HFFc6 (cell line): ENCODE measurements around the gene EML6. TPM values are rescaled to one million over a fixed set of nuclear protein-coding genes. Genes with fewer than 3 reads are reported as not detected.

Experiments used
- DNase-seq: peaks from one replicate; pipeline ENCODE4 v3.0.0-alpha.2; 2018
- H3K27ac Mint-ChIP-seq: 2 replicates; pipeline ENCODE4 v1.8.0; 2020; ENCODE audit warnings: mild to moderate bottlenecking, mixed read lengths
- H3K27me3 Mint-ChIP-seq: 2 replicates; pipeline ENCODE4 v1.8.0; 2021; ENCODE audit warnings: mild to moderate bottlenecking, moderate library complexity, mixed read lengths; ENCODE audit not compliant: insufficient read depth
- H3K36me3 Mint-ChIP-seq: 2 replicates; pipeline ENCODE4 v1.8.0; 2021; ENCODE audit warnings: low read depth, mixed read lengths
- H3K4me1 Mint-ChIP-seq: 2 replicates; pipeline ENCODE4 v1.8.0; 2020; ENCODE audit warnings: low read depth, mixed read lengths
- H3K4me3 Mint-ChIP-seq: 2 replicates; pipeline ENCODE4 v1.8.0; 2020; ENCODE audit warnings: mild to moderate bottlenecking, moderate library complexity, mixed read lengths
- H3K9me3 Mint-ChIP-seq: 2 replicates; pipeline ENCODE4 v1.8.0; 2020; ENCODE audit warnings: mild to moderate bottlenecking, mixed read lengths
- total RNA-seq, 6 experiments: library from RNA; stranded (reverse); fragmentation: NEBNext Ultra II Directional; extraction: Animal tissue kit (Norgen Biotek cat#: 25700); gene quantifications; 2 replicates in 1 of 6; 3 replicates in 5 of 6; pipeline ENCODE4 v1.2.3, GENCODE V29; 2021
- TF ChIP-seq, protein P1 (sequence below): fragments of 200-600 bp; sonication (generic); IDR thresholded peaks from 2 replicates; pipeline ENCODE4 v1.5.0; 2021; ENCODE audit warnings: antibody characterized with exemption, mild to moderate bottlenecking

Gene EML6
- total RNA-seq, 6 experiments from 2014 or later, result 0.05 to 0.37 (median 0.25) TPM

DNA sequence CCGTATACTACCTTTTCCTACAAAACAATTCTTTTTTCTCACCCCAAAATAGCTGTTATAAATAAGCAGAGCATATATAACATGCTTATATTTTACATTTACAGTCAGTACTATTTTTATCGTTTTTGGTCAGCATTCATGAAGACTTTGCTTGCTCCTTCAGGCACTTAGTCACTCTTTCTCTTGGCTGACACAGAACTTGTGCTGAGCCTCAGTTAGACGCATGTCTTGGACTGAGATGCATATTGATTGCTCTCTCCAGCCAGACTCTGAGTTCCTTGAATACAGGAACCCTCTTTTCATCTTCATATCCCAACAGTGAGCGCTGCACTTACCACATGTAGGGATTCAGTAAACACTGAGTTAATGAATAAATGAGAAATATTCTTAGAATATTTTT is 168.4 kb downstream of the EML6 start:
- TF ChIP-seq, protein P1, sequence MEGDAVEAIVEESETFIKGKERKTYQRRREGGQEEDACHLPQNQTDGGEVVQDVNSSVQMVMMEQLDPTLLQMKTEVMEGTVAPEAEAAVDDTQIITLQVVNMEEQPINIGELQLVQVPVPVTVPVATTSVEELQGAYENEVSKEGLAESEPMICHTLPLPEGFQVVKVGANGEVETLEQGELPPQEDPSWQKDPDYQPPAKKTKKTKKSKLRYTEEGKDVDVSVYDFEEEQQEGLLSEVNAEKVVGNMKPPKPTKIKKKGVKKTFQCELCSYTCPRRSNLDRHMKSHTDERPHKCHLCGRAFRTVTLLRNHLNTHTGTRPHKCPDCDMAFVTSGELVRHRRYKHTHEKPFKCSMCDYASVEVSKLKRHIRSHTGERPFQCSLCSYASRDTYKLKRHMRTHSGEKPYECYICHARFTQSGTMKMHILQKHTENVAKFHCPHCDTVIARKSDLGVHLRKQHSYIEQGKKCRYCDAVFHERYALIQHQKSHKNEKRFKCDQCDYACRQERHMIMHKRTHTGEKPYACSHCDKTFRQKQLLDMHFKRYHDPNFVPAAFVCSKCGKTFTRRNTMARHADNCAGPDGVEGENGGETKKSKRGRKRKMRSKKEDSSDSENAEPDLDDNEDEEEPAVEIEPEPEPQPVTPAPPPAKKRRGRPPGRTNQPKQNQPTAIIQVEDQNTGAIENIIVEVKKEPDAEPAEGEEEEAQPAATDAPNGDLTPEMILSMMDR, result no peak
- peak; percentile 14 for DNase-seq
- H3K27me3 Mint-ChIP-seq, result peaks cover 2% of the 10 kb centered on the region
- H3K27ac Mint-ChIP-seq, result no peak overlapping the region
- H3K36me3 Mint-ChIP-seq, result peaks cover 7% of the 10 kb centered on the region; the same call in 1 of the 2 replicates
- peaks cover 12% of the 10 kb centered on the region for H3K9me3 Mint-ChIP-seq
- H3K4me1 Mint-ChIP-seq, result peaks cover 7% of the 10 kb centered on the region
- no peak overlapping the region for H3K4me3 Mint-ChIP-seq

DNA sequence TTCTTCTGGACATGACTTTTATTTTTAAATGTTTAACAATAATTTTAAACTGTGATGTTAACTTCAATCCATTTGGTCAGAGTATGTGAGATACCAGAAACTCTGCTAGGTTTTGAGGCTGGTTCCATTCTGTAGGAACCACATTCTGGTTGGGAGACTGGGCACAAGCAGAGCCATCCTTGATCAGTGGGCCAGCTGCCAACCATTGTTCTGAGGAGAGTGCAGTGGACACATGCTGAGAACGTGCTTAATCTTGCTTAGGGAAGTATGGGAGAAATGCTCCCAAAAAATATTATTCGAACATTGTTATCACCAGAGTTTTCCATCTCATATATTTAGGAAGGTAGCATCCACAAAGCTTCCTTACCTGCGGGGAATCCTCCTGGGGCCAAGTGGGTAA is 171.0 kb downstream of the EML6 start:
- Mint-ChIP-seq H3K9me3 (peaks cover 12% of the 10 kb centered on the region), H3K4me1 (peaks cover 7% of the 10 kb centered on the region), H3K27me3 (peaks cover 8% of the 10 kb centered on the region; the same call in 1 of the 2 replicates), H3K27ac (no peak overlapping the region), H3K4me3 (no peak overlapping the region), H3K36me3 (peaks cover 7% of the 10 kb centered on the region; the same call in 1 of the 2 replicates)
- TF ChIP-seq, protein P1, result no peak
- DNase-seq, result no peak

DNA sequence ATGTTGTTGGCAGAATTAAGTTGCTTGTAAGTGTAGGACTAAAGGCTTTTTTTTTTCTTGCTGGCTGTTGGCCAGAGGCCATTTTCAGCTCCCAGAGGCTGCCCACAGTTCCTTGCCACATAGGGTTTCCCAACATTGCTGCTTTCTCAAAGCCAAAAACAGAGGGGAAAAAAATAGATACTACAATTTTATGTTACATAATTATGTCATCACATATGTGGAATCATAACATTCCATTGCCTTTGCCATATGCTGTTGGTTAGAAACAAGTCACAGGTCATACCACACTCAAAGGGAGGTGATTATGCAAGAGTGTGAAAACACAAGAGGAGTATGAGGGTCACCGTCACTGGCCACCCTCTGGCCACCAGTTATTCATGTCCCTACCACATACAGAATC is 172.3 kb downstream of the EML6 start:
- Mint-ChIP-seq H3K9me3 (peaks cover 12% of the 10 kb centered on the region), H3K4me1 (peaks cover 16% of the 10 kb centered on the region), H3K4me3 (no peak overlapping the region), H3K27me3 (peaks cover 8% of the 10 kb centered on the region; the same call in 1 of the 2 replicates), H3K27ac (no peak overlapping the region), H3K36me3 (peaks cover 7% of the 10 kb centered on the region; the same call in 1 of the 2 replicates)
- TF ChIP-seq, protein P1, result no peak
- peak; percentile 28 for DNase-seq

DNA sequence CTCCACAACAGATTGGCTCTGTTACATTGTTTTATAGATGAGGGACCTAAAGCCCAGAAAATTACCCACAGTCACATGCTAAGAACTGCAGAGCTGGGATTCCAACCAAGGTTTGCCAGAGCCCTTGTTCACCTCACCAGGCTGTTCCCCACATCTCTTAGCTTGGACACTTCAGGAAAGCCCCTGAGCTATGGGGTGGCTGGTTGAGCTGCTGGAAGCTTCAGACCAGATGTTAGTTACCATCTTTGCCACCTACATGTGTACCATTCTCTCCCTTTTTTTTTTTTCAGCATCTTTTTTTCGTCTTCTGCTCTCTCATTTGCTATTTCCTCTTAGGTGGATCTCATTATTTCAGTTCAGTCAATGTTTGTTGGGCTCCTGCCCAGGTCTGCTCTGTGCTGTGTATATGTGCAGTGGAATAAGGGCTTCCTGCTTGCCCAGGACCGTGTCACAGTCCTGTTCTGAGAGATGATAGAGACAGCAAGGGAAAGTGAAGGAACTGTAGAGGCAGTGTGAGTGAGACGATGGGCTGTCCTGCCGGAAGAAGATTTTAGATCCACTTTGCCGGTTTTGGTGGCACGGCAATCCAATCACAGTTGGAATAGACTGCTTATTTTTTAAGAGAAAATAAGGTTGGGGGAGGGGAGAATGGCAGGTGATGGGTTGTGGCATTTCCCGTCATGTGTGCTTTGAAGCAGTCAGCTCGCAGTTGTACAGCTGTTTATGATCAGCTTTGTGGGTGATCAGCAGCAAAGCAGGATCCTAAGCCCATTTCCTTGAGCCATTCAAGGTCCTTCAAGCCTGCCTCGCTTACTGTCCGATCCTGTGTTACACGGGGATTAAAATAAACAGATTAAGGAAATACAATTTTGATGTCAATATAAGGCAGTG is 174.2 kb downstream of the EML6 start:
- no peak overlapping the region for H3K27ac Mint-ChIP-seq
- H3K4me3 Mint-ChIP-seq, result no peak overlapping the region
- H3K9me3 Mint-ChIP-seq, result peaks cover 12% of the 10 kb centered on the region
- DNase-seq, result no peak
- H3K36me3 Mint-ChIP-seq, result peaks cover 7% of the 10 kb centered on the region; the same call in 1 of the 2 replicates
- TF ChIP-seq, protein P1, result no peak
- H3K27me3 Mint-ChIP-seq, result peaks cover 8% of the 10 kb centered on the region; the same call in 1 of the 2 replicates
- peaks cover 10% of the 10 kb centered on the region for H3K4me1 Mint-ChIP-seq

DNA sequence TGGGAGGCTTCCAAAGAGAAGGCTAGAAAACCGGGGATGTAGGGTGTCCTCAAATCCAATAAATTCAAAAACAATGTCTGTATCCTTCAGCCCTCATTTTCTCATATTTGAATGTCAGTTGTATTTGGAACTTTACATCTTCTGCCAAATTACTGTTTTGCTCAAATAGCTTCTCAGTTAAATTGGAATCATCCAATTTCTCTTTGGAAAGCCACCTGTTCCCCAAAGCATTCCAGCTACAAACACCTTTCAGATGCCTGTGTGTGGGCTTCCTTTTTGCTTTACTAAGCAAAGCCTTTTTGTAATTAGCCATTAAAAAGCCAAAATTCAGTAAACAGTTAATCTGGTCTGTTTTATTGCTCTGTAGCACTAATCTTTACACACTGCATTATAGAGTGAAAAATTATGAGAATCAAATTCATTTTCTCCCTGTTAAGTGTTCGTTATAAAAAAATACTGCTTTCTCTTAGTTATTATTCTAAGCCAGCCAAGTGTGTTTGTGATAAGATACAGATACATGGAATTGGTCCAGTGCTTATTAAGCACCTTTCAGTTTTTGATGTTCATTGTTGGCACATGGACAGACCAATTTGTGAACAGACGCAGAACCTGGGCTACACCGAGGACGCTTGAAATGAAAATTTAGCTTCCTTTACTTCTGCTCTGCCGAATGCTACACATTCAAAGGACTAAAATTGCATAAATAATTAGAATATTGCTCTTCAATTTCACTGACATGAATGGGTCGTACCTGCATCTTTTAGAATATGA is 175.2 kb downstream of the EML6 start:
- peaks cover 20% of the 10 kb centered on the region for H3K4me1 Mint-ChIP-seq
- no peak overlapping the region for H3K27ac Mint-ChIP-seq
- H3K4me3 Mint-ChIP-seq, result no peak overlapping the region
- peaks cover 7% of the 10 kb centered on the region; the same call in 1 of the 2 replicates for H3K36me3 Mint-ChIP-seq
- H3K27me3 Mint-ChIP-seq, result peaks cover 8% of the 10 kb centered on the region; the same call in 1 of the 2 replicates
- H3K9me3 Mint-ChIP-seq, result peaks cover 12% of the 10 kb centered on the region
- TF ChIP-seq, protein P1, result no peak
- DNase-seq, result no peak
